ENCODE data around the gene ARHGAP24.

DNA sequence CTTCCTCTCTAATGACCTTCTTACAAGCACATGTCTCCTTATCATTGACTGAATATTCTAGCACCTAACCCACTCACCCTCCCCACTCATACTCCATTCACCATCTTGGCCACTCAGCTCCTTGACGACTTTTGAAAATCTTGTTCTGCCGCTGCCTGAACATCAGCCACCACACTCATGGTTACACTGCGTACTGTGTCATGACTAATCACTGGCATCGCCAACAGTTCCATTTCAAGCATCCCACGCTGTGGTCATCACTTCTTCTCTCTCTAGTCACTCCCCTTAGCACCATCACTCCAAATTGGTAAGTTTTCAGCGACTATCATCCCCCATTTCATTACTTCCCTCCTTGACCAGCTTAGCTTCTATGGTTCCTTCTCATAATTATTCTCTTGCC is 532.1 kb downstream of the ARHGAP24 start:
- TF ChIP-seq, protein P1, sequence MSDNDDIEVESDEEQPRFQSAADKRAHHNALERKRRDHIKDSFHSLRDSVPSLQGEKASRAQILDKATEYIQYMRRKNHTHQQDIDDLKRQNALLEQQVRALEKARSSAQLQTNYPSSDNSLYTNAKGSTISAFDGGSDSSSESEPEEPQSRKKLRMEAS (IDR thresholded peaks at IDR 0.05): no peak
- TF ChIP-seq CHD2 (IDR thresholded peaks at IDR 0.05; ENCODE audit: low read length, partially characterized antibody) (no peak), PHF8 (IDR thresholded peaks at IDR 0.05; ENCODE audit: borderline replicate concordance, low read depth) (no peak), EP300 (IDR thresholded peaks at IDR 0.05) (no peak)
- TF ChIP-seq, protein P2, sequence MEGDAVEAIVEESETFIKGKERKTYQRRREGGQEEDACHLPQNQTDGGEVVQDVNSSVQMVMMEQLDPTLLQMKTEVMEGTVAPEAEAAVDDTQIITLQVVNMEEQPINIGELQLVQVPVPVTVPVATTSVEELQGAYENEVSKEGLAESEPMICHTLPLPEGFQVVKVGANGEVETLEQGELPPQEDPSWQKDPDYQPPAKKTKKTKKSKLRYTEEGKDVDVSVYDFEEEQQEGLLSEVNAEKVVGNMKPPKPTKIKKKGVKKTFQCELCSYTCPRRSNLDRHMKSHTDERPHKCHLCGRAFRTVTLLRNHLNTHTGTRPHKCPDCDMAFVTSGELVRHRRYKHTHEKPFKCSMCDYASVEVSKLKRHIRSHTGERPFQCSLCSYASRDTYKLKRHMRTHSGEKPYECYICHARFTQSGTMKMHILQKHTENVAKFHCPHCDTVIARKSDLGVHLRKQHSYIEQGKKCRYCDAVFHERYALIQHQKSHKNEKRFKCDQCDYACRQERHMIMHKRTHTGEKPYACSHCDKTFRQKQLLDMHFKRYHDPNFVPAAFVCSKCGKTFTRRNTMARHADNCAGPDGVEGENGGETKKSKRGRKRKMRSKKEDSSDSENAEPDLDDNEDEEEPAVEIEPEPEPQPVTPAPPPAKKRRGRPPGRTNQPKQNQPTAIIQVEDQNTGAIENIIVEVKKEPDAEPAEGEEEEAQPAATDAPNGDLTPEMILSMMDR (IDR thresholded peaks at IDR 0.05): no peak
- TF ChIP-seq, protein P3, sequence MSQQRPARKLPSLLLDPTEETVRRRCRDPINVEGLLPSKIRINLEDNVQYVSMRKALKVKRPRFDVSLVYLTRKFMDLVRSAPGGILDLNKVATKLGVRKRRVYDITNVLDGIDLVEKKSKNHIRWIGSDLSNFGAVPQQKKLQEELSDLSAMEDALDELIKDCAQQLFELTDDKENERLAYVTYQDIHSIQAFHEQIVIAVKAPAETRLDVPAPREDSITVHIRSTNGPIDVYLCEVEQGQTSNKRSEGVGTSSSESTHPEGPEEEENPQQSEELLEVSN (IDR thresholded peaks at IDR 0.05; ENCODE audit: borderline replicate concordance, low read depth): no peak

All from A549 (cell line).